Inflammatory macrophage treated with lipopolysaccharide for 1 hour (primary cell): ENCODE data around the gene RFXANK.
"Not testable (repeated sequence)": the region's sequence is repeated elsewhere in the genome, so short reads cannot be mapped to it uniquely, and the experiment has no call there.

Source experiments
- DNase-seq, 2 donors: peaks; one replicate each; pipeline ENCODE4 v3.0.0-alpha.2; 2020 to 2022

RFXANK gene

GRCh38 chr19:19192078-19192882, at the start of gene RFXANK, which contains the start of gene BORCS8:
TSS of gene RFXANK (plus strand) at chr19:19192258. CDS start at chr19:19193947, 1,689 bp downstream.
TSS of gene BORCS8 (minus strand) at chr19:19192152. CDS start at chr19:19192117, 35 bp downstream.
- DNase-seq: peak; percentile 99

GRCh38 chr19:19142347-19142746, 49.7 kb upstream of the RFXANK start:
- no peak for DNase-seq

- no peak for DNase-seq
Measured at GRCh38 chr19:19145281-19145680, 46.8 kb upstream of the RFXANK start.

GRCh38 chr19:19145684-19146608, 46.1 kb upstream of the RFXANK start:
- DNase-seq: peak; percentile 39 to 96

- DNase-seq: no peak
Measured at GRCh38 chr19:19146865-19147264, 45.2 kb upstream of the RFXANK start.

- DNase-seq: no peak
Measured at GRCh38 chr19:19147344-19147743, 44.7 kb upstream of the RFXANK start.

- DNase-seq: not testable (repeated sequence)
Measured at GRCh38 chr19:19148504-19148903, 43.6 kb upstream of the RFXANK start.

- DNase-seq: no peak
Measured at GRCh38 chr19:19149435-19149834, 42.6 kb upstream of the RFXANK start.

- DNase-seq: no peak
Measured at GRCh38 chr19:19151418-19151817, 40.6 kb upstream of the RFXANK start.

GRCh38 chr19:19152668-19153384, 39.2 kb upstream of the RFXANK start:
- no peak for DNase-seq

GRCh38 chr19:19154768-19155494, 37.1 kb upstream of the RFXANK start:
- no peak for DNase-seq

- no peak for DNase-seq
Measured at GRCh38 chr19:19155495-19156219, 36.4 kb upstream of the RFXANK start.

- DNase-seq: no peak
Measured at GRCh38 chr19:19157808-19158207, 34.2 kb upstream of the RFXANK start.

- DNase-seq: no peak
Measured at GRCh38 chr19:19159534-19159933, 32.5 kb upstream of the RFXANK start.

GRCh38 chr19:19160461-19161035, 31.5 kb upstream of the RFXANK start:
- DNase-seq: no peak

- no peak for DNase-seq
Measured at GRCh38 chr19:19162495-19162894, 29.6 kb upstream of the RFXANK start.

GRCh38 chr19:19165396-19165795, 26.7 kb upstream of the RFXANK start:
- no peak for DNase-seq

GRCh38 chr19:19167612-19168011, 24.4 kb upstream of the RFXANK start:
- no peak for DNase-seq

GRCh38 chr19:19169236-19170052, 22.6 kb upstream of the RFXANK start:
- DNase-seq: no peak
